WTC11 (cell line): ENCODE results near the gene SENP8. TPM values are rescaled to one million over a fixed set of nuclear protein-coding genes. Genes with fewer than 3 reads are reported as not detected.

ENCODE experiments used
- ATAC-seq: fragments of 200-7000 bp; cut with Tn5 transposase; 2 replicates; pipeline ENCODE4 v1.10.0; 2021; ENCODE audit warnings: mild to moderate bottlenecking, moderate library complexity
- CTCF ChIA-PET: fragments of 300-600 bp; sonication (Branson Sonifier 250); formaldehyde crosslinking; loops from one replicate; lab custom pipeline; 2021; ENCODE audit warnings: antibody characterized with exemption; lab: Charles Lee
- POLR2A ChIA-PET: fragments of 350-600 bp; sonication (Branson Sonifier 250); formaldehyde crosslinking; loops from one replicate; lab custom pipeline; 2021; ENCODE audit warnings: antibody characterized with exemption; lab: Charles Lee
- DNase-seq: peaks from one replicate; pipeline ENCODE4 v3.0.0; 2021; ENCODE audit warnings: low spot score
- H3K27ac Mint-ChIP-seq: 2 replicates; pipeline ENCODE4 v1.8.0; 2021; ENCODE audit warnings: mixed read lengths
- H3K27me3 Mint-ChIP-seq: 2 replicates; pipeline ENCODE4 v1.8.0; 2021; ENCODE audit warnings: low read depth, mild to moderate bottlenecking, moderate library complexity, mixed read lengths
- H3K36me3 Mint-ChIP-seq: 2 replicates; pipeline ENCODE4 v1.8.0; 2021; ENCODE audit warnings: mixed read lengths
- H3K4me1 Mint-ChIP-seq: 2 replicates; pipeline ENCODE4 v1.8.0; 2022; ENCODE audit warnings: mixed read lengths
- H3K4me3 Mint-ChIP-seq: 2 replicates; pipeline ENCODE4 v1.8.0; 2021; ENCODE audit warnings: mild to moderate bottlenecking, moderate library complexity, mixed read lengths
- H3K9me3 Mint-ChIP-seq: 2 replicates; pipeline ENCODE4 v1.8.0; 2021; ENCODE audit warnings: mixed read lengths
- AR ChIP-seq: fragments of 250-450 bp; sonication (Bioruptor Pico); IDR thresholded peaks from 2 replicates; pipeline ENCODE4 v1.9.0; 2021; ENCODE audit warnings: mild to moderate bottlenecking
- ATF2 ChIP-seq: sonication (generic); formaldehyde crosslinking; IDR thresholded peaks from 2 replicates; pipeline ENCODE4 v1.8.1; 2022; ENCODE audit warnings: low read depth, missing genetic modification reagents, borderline replicate concordance
- CTCF ChIP-seq: fragments of 200-600 bp; IDR thresholded peaks from 2 replicates; pipeline ENCODE4 v1.8.0; 2022; ENCODE audit warnings: antibody characterized with exemption
- EMX1 ChIP-seq: fragments of 250-450 bp; sonication (Bioruptor Pico); IDR thresholded peaks from 2 replicates; pipeline ENCODE4 v1.8.0; 2021; ENCODE audit warnings: mild to moderate bottlenecking
- ERG ChIP-seq: fragments of 250-450 bp; sonication (Bioruptor Pico); IDR thresholded peaks from 2 replicates; pipeline ENCODE4 v1.8.0; 2021; ENCODE audit warnings: mild to moderate bottlenecking
- ETV6 ChIP-seq: sonication (generic); formaldehyde crosslinking; IDR thresholded peaks from 2 replicates; pipeline ENCODE4 v1.8.1; 2022; ENCODE audit warnings: mild to moderate bottlenecking, missing genetic modification reagents
- FOXP4 ChIP-seq: sonication (generic); formaldehyde crosslinking; IDR thresholded peaks from 2 replicates; pipeline ENCODE4 v1.8.0; 2022; ENCODE audit warnings: mild to moderate bottlenecking, missing genetic modification reagents
- NFE2L1 ChIP-seq: sonication (generic); formaldehyde crosslinking; IDR thresholded peaks from 2 replicates; pipeline ENCODE4 v1.8.1; 2023; ENCODE audit warnings: missing genetic modification reagents
- TEAD1 ChIP-seq: sonication (generic); formaldehyde crosslinking; IDR thresholded peaks from 2 replicates; pipeline ENCODE4 v1.8.0; 2022; ENCODE audit warnings: mild to moderate bottlenecking, missing genetic modification reagents
- TP53 ChIP-seq: sonication (generic); formaldehyde crosslinking; IDR thresholded peaks from 2 replicates; pipeline ENCODE4 v1.8.1; 2023; ENCODE audit warnings: mild to moderate bottlenecking, missing genetic modification reagents
- ZBTB21 ChIP-seq: sonication (generic); formaldehyde crosslinking; IDR thresholded peaks from 2 replicates; pipeline ENCODE4 v1.8.1; 2023; ENCODE audit warnings: mild to moderate bottlenecking, missing genetic modification reagents, borderline replicate concordance
- ZNF219 ChIP-seq: sonication (generic); formaldehyde crosslinking; IDR thresholded peaks from 2 replicates; pipeline ENCODE4 v1.8.0; 2023; ENCODE audit warnings: missing genetic modification reagents, mild to moderate bottlenecking, borderline replicate concordance
- ZNF416 ChIP-seq: fragments of 250-450 bp; sonication (Bioruptor Pico); IDR thresholded peaks from 2 replicates; pipeline ENCODE4 v1.9.0; 2021; ENCODE audit warnings: mild to moderate bottlenecking, inconsistent platforms
- total RNA-seq: library from RNA; stranded (reverse); gene quantifications from 3 replicates; pipeline ENCODE4 v1.2.3, GENCODE V29; 2021

The SENP8 gene
- total RNA-seq, 1 experiment from 2014 or later = 6.3 TPM

GRCh38 chr15:72155003-72155621 lies 36.9 kb downstream of the SENP8 start:
- H3K4me1 Mint-ChIP-seq = peaks cover 9% of the 10 kb centered on the region
- TF ChIP-seq ERG (CRISPR knock-in tag) = no peak
- no peak for TF ChIP-seq NFE2L1 (CRISPR knock-in tag)
- H3K27me3 Mint-ChIP-seq = no peaks in the 10 kb centered on the region; the same call in 1 of the 2 replicates
- no peak overlapping the region for H3K27ac Mint-ChIP-seq
- CTCF ChIA-PET = interaction anchor here (0.7 to 2.5 kb wide), 22 partner anchors 10 to 449 kb away, joined by 3 to 24 read pairs (median 5); partner anchors contain the start of genes GRAMD2A, MYO9A, NR2E3 and SENP8
- no peak for DNase-seq
- H3K36me3 Mint-ChIP-seq = no peaks in the 10 kb centered on the region
- peaks cover 4% of the 10 kb centered on the region; the same call in 1 of the 2 replicates for H3K9me3 Mint-ChIP-seq
- ATAC-seq = no peak; the same call in 1 of the 2 replicates
- no peak overlapping the region for H3K4me3 Mint-ChIP-seq
- POLR2A ChIA-PET = no interaction called here

GRCh38 chr15:72155635-72156616 lies 37.7 kb downstream of the SENP8 start:
- TF ChIP-seq ETV6 (CRISPR knock-in tag) = peak; percentile 53; the same call in 1 of the 2 replicates
- TF ChIP-seq TP53 (CRISPR knock-in tag) = 0 out of 2 replicates have a peak, but pooled peaks have one; percentile 14
- peak; percentile 84 for TF ChIP-seq CTCF
- TF ChIP-seq ZBTB21 = no peak
- no peak for TF ChIP-seq ATF2 (CRISPR knock-in tag)
- no peak for TF ChIP-seq EMX1 (CRISPR knock-in tag)
- ATAC-seq (peak; percentile 94), DNase-seq (peak; percentile 91)
- no peaks in the 10 kb centered on the region for H3K36me3 Mint-ChIP-seq
- no peaks in the 10 kb centered on the region; the same call in 1 of the 2 replicates for H3K27me3 Mint-ChIP-seq
- ChIA-PET CTCF (interaction anchor here (0.5 to 2.5 kb wide), 47 partner anchors 9 to 770 kb away, joined by 3 to 30 read pairs (median 4); partner anchors contain the start of genes GRAMD2A, MYO9A, NR2E3 and SENP8), POLR2A (interaction anchor here (0.5 to 1.0 kb wide), 3 partner anchors 176 to 412 kb away, joined by 3 to 5 read pairs (median 3); no protein-coding TSS in a partner anchor)
- peak overlapping the region; percentile 27 for H3K4me3 Mint-ChIP-seq
- H3K4me1 Mint-ChIP-seq = peaks cover 9% of the 10 kb centered on the region
- peaks cover under 1% of the 10 kb centered on the region; the same call in 1 of the 2 replicates for H3K9me3 Mint-ChIP-seq
- H3K27ac Mint-ChIP-seq = no peak overlapping the region

- ATAC-seq = no peak
- no peaks in the 10 kb centered on the region for H3K36me3 Mint-ChIP-seq
- POLR2A ChIA-PET = no interaction called here
- no peak overlapping the region for H3K4me3 Mint-ChIP-seq
- DNase-seq = no peak
- no peaks in the 10 kb centered on the region for H3K9me3 Mint-ChIP-seq
- H3K4me1 Mint-ChIP-seq = peaks cover 9% of the 10 kb centered on the region
- CTCF ChIA-PET = interaction anchor here (0.6 to 2.5 kb wide), 16 partner anchors 9 to 413 kb away, joined by 3 to 30 read pairs (median 8); no protein-coding TSS in a partner anchor
- H3K27ac Mint-ChIP-seq = no peak overlapping the region
- H3K27me3 Mint-ChIP-seq = no peaks in the 10 kb centered on the region; the same call in 1 of the 2 replicates
- no peak for TF ChIP-seq TEAD1 (CRISPR knock-in tag)
- no peak for TF ChIP-seq ZNF219 (CRISPR knock-in tag)
- TF ChIP-seq CTCF = no peak
- no peak for TF ChIP-seq FOXP4 (CRISPR knock-in tag)
- TF ChIP-seq ZNF416 (CRISPR knock-in tag) = no peak
- no peak for TF ChIP-seq AR (CRISPR knock-in tag)
Observed at GRCh38 chr15:72156928-72157327, 38.7 kb downstream of the SENP8 start.
